A673 (cell line): ENCODE measurements around the gene MEGF6.

Source experiments
- CTCF ChIP-seq: fragments of 300-800, 200-600 bp; sonication (generic); conservative IDR thresholded peaks from 2 replicates; pipeline ENCODE4 v1.5.1; 2017; ENCODE audit warnings: low read depth, mild to moderate bottlenecking, antibody characterized with exemption, low read length, moderate library complexity, mixed read lengths
- EZH2 ChIP-seq: fragments of 200-600 bp; sonication (generic); IDR thresholded peaks from 2 replicates; pipeline ENCODE4 v1.6.1; 2017; ENCODE audit warnings: borderline replicate concordance, low read depth, mild to moderate bottlenecking, mixed read lengths, antibody characterized with exemption, low read length; ENCODE audit not compliant: poor library complexity, severe bottlenecking

GRCh38 chr1:3474421-3474820, 136.9 kb downstream of the MEGF6 start:
- no peak for TF ChIP-seq CTCF
- no peak for TF ChIP-seq EZH2
